ENCODE results near the gene PHLDB3. TPM values are rescaled to one million over a fixed set of nuclear protein-coding genes. Genes with fewer than 3 reads are reported as not detected.

Gene PHLDB3
- total RNA-seq, 1 experiment from 2014 or later = 6.7 TPM

- TF ChIP-seq CTCF (IDR thresholded peaks at IDR 0.05) (no peak), SIN3A (IDR thresholded peaks at IDR 0.05; ENCODE audit: borderline replicate concordance, insufficient read depth, low read depth, low read length) (no peak), POLR2AphosphoS5 (IDR thresholded peaks at IDR 0.05; ENCODE audit: low read depth, low read length) (no peak), TCF7L2 (IDR thresholded peaks at IDR 0.05; ENCODE audit: low read depth, low read length) (no peak), REST (IDR thresholded peaks at IDR 0.05; ENCODE audit: insufficient read depth in 1 of 2, low read depth in 2 of 2, low read length in 1 of 2) (no peak)
- H3K36me3 ChIP-seq (ENCODE audit: control insufficient read depth, insufficient read depth, low read length) = no peaks in the 10 kb centered on the region
- DNase-seq (ENCODE audit: low read depth, low spot score) (no peak), ATAC-seq (no peak)
- no peaks in the 10 kb centered on the region for H3K27me3 ChIP-seq (ENCODE audit: control insufficient read depth, insufficient read depth, low read length)
- BruUV-seq (replicated peaks) = no TSS peak
- no peak overlapping the region for H3K4me3 ChIP-seq (ENCODE audit: low read depth in 2 of 2, low read length in 2 of 2)
- H3K27ac ChIP-seq (ENCODE audit: low read length) = no peak overlapping the region
- intact Hi-C loops (cut with micrococcal nuclease; ENCODE audit: unreplicated experiment) = no loop called here
- in situ Hi-C loops (cut with HindIII; ENCODE audit: low pct_unique_long_range_greater_than_20kb, low sequenced_read_pairs) = no loop called here
- CTCF ChIA-PET = no interaction called here
- H3K4me1 ChIP-seq (ENCODE audit: control insufficient read depth, insufficient read depth, low read length) = no peaks in the 10 kb centered on the region
- H3K9me3 ChIP-seq (ENCODE audit: control insufficient read depth, insufficient read depth, low read depth, low read length) = no peaks in the 10 kb centered on the region
- POLR2A ChIA-PET = no interaction called here
These were observed 42.0 kb upstream of the PHLDB3 start for GRCh38 chr19:43546581-43546980.

- no peaks in the 10 kb centered on the region for H3K4me1 ChIP-seq (ENCODE audit: control insufficient read depth, insufficient read depth, low read length)
- DNase-seq (ENCODE audit: low read depth, low spot score) (no peak), ATAC-seq (no peak)
- no peaks in the 10 kb centered on the region for H3K36me3 ChIP-seq (ENCODE audit: control insufficient read depth, insufficient read depth, low read length)
- POLR2A ChIA-PET = no interaction called here
- CTCF ChIA-PET = no interaction called here
- no peak overlapping the region for H3K4me3 ChIP-seq (ENCODE audit: low read depth in 2 of 2, low read length in 2 of 2)
- no peaks in the 10 kb centered on the region for H3K9me3 ChIP-seq (ENCODE audit: control insufficient read depth, insufficient read depth, low read depth, low read length)
- H3K27ac ChIP-seq (ENCODE audit: low read length) = no peak overlapping the region
- in situ Hi-C loops (cut with HindIII; ENCODE audit: low pct_unique_long_range_greater_than_20kb, low sequenced_read_pairs) = no loop called here
- BruUV-seq (replicated peaks) = no TSS peak
- H3K27me3 ChIP-seq (ENCODE audit: control insufficient read depth, insufficient read depth, low read length) = no peaks in the 10 kb centered on the region
- no peak for TF ChIP-seq SIN3A (IDR thresholded peaks at IDR 0.05; ENCODE audit: borderline replicate concordance, insufficient read depth, low read depth, low read length)
- TF ChIP-seq POLR2AphosphoS5 (IDR thresholded peaks at IDR 0.05; ENCODE audit: low read depth, low read length) = no peak
- TF ChIP-seq CTCF (IDR thresholded peaks at IDR 0.05) = no peak
- TF ChIP-seq REST (IDR thresholded peaks at IDR 0.05; ENCODE audit: insufficient read depth in 1 of 2, low read depth in 2 of 2, low read length in 1 of 2) = no peak
- no peak for TF ChIP-seq TCF7L2 (IDR thresholded peaks at IDR 0.05; ENCODE audit: low read depth, low read length)
- intact Hi-C loops (cut with micrococcal nuclease; ENCODE audit: unreplicated experiment) = no loop called here
These were observed 41.4 kb upstream of the PHLDB3 start for GRCh38 chr19:43545981-43546380.

Data from Panc1 (cell line).